HG02678 (cell line): Measurements from ENCODE around the gene AGBL1.

Experiments
- ATAC-seq: cut with Tn5 transposase; IDR thresholded peaks from one replicate; pipeline ENCODE4 v1.9.1; 2021; ENCODE audit warnings: mild to moderate bottlenecking, moderate library complexity; ENCODE audit not compliant: unreplicated experiment

AGBL1 gene

DNA sequence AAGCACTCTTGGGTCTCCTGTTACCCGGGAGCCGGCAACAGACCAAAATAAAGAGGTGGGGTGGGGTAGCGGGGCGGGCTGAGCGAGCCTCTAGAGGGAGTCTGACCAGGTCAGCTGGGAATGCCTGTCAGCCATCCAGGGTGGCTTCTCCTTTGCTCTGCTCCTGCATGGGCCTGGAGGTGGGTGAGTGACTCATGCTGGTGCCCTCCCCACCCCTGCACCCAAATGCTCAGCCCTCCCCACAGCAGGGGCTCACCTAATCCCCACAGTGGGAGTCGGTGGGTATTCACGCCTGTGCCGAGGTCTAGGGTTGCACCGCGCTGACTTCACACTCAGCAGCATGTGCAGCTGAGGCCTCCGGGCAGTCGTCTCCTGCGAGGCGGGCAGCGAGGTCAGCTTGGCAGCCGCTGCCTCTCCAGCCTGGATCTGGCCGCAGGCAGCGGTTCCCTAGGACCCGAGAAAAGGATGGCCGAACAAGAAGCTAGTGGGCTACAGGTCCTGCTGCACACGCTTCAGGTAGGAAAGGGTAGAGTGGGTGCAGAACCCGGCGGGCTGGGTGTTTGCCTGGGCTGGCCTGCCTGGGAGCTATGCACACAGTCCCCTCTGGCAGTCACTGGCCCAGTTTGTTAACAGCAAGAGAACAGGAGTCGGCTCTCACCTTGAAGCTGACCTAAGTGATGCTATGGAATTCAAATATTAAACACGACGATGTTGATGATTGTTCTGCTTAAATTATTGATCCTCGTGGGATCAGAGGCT is at the start of gene AGBL1:
Gene AGBL1 (plus strand): TSS at position 364 of the 759 bp plus-strand sequence.
- no peak for ATAC-seq

DNA sequence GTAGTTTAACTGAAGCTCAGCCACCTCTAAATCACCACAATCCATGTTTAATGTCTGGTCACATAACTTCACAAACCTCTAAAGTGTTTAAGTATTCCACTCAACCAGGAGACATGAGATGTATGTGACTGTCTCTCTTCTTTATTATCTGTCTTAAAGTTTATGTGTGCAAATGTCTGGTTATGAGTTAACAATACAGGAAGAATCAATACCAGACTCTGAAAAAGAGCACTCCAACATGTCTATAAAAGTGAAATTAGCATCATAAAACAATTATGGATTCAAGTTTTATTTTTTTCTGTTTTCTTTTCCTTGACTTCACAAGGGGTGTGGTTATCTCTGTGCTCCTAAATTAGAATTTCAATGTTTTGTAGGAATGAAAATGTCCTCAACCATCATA is 44.8 kb upstream of the AGBL1 start:
- ATAC-seq, result no peak

- no peak for ATAC-seq
Measured at GRCh38 chr15:86036243-86036642, 43.4 kb upstream of the AGBL1 start.

DNA sequence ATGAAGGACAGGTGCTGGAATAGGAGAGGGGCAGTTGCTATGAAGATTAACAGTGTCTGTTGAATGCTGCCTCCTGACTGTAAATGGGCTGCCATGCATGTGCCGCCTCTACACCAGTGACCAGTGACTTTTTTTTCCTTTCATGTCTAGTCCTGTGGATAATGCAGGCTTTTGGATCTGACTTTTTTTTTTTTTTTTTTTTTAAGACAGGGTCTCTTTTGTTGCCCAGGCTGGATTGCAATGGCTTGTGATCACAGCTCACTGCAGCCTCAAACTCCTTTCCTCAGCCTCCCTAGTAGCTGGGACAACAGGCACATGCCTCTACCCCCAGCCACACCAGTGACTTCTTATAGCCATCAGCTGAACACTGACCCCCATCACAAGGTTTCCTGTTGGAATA is 41.2 kb upstream of the AGBL1 start:
- no peak for ATAC-seq

GRCh38 chr15:86040356-86041033 is 39.2 kb upstream of the AGBL1 start:
- no peak for ATAC-seq

DNA sequence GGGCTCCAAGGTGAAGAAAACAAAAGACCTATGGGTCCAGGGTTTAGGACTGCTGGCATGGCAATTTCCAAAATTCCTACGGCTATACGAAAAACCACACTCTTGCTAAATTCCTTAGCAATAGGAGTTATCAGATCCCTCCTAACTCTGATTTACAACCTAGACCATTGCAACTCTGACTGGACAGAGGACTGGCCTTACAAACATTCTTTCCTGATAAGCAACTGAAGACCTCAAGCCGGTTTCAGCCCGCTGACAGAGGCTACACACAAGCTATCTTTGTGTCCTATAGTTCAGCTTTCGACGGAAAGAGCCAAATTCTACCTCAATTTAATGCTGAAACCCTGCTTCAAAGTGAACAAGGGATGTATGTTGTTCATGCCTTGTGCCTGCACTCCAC is 38.3 kb upstream of the AGBL1 start:
- no peak for ATAC-seq

DNA sequence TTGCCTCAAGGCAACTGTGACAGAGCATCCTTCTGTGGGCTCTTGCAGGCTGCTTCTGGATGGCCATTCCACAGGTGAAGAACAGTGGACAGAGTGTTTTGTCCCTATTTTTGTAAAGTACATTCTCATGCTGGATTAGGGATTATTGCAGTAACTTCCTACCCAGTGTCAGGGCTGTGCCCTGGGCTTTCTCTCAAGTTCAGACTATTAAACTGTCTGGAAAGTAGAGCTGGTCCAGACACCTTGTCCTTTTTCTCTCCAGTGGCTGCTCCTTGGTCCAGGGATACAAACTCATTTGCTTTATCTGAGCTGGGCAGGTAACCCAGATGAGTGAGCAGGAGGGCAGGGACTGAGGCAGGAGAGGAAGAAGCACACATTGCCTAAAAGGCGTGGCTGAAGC is 37.4 kb upstream of the AGBL1 start:
- no peak for ATAC-seq

GRCh38 chr15:86044981-86045380 is 34.7 kb upstream of the AGBL1 start:
- ATAC-seq, result no peak

- ATAC-seq, result no peak
Measured at GRCh38 chr15:86054338-86054737, 25.3 kb upstream of the AGBL1 start.

DNA sequence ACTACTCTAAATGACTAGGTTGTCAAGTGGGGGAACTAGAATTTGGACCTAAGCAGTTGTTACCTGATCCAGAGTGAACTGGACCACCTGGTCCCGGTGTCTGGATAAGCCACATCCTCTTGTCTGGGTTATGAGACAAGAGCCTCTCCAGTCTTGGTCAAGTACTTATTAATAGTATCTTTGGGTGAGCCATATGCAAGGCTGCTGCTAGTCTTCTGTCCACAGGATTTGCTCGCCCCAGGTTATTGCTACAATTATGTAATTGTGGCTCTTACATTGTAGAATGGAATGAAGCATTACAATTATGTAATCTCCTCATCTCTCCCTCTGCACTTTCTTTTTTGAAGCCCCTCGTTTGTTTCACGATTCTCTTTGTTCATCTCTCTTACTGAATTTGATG is 24.0 kb upstream of the AGBL1 start:
- ATAC-seq, result no peak

DNA sequence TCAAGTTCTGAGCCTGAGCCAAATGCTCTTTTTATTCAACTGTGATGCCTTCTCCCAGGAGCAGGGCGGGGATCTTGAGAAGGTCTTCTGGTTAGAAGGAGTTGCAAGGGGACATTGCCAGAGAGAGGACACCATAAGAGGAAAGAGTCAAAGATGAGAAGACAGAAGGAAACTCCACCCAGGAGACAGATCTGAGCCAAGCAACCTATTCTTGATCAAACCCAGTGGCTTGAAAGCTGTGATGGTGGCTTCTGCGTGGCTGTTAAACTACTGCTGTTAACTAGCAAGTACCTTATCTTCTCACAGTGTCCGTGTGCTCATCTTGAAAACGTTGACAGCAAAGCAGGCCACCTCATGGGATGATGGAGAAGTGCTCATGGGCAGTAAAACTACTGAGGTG is 19.8 kb upstream of the AGBL1 start:
- ATAC-seq, result no peak

DNA sequence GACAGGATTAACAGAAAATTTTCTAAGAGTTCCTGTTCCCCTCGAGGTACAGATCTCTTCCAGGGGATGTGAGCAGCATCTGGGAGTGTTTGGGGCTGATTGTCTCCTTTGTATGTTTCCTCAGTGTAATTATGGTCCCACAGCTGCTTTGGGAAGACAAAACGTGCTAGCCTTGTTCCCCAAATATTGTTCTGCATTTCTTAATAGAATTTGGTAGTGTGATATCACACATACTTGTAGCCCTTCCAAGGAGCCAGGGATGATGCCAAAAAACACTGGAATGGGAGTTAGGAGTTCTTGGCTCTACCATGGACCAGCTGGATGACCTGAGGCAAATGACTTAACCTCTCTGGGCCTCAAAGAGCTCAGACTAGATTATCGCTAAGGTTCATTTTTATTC is 19.0 kb upstream of the AGBL1 start:
- ATAC-seq, result no peak

- no peak for ATAC-seq
Measured at GRCh38 chr15:86061581-86061980, 18.1 kb upstream of the AGBL1 start.

GRCh38 chr15:86062646-86063243 is 16.9 kb upstream of the AGBL1 start:
- ATAC-seq, result no peak

DNA sequence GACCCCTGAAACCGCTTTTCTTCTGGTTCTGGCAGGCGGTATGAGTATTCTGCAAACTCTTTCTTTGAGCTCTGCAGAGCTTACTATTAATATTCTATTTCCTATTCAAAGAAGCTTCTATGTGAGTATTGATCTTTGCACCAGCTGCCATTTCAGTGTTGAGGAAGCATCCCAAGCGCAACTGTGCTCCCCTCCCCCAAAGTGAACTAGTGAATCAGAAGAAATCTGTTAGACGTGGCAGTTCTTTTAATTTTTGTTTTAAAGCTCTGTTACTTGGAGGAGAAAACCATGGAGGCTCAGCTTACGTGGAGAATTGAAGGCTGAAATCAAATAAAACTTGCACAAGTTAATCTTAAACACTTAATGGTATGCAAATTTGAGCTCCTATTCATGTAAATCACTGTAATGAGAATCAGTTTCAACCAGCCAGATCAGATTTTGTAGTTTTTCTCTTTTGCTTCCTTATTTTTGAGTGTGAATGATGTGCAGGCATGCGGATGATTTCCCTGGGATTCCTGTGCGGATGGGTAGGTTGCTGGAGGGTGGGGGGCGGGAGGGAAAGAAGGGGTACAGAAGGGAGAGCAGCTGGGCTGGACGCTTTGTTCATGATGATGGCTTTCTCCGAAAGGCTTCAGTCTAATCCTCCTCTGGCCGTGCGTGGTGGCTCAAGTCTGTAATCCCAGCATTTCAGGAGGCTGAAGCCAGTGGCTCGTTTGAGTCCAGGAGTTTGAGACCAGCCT is 16.1 kb upstream of the AGBL1 start:
- no peak for ATAC-seq

GRCh38 chr15:86064326-86064725 is 15.3 kb upstream of the AGBL1 start:
- no peak for ATAC-seq

GRCh38 chr15:86066174-86066834 is 13.4 kb upstream of the AGBL1 start:
- ATAC-seq, result no peak

DNA sequence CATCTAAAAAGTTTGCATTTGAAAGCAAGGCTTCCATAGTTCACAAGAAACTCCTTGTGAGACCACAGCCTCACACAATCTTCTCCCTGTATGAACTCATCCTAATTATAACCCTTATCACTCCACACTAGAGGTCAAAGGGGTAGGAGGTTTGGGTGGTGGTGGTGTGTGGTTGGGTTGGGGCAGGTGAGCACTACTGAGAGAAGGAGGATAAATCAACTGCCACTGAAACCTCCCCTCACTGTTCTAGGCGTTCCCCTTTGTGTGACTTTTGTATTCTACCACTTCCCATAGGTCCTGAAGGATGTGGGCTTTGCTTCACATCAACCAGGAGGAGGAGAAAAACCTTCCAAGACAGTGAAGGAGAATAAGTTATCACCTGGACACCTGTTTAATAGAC is 6.4 kb upstream of the AGBL1 start:
- ATAC-seq, result no peak

GRCh38 chr15:86076468-86076867 is 3.2 kb upstream of the AGBL1 start:
- no peak for ATAC-seq

DNA sequence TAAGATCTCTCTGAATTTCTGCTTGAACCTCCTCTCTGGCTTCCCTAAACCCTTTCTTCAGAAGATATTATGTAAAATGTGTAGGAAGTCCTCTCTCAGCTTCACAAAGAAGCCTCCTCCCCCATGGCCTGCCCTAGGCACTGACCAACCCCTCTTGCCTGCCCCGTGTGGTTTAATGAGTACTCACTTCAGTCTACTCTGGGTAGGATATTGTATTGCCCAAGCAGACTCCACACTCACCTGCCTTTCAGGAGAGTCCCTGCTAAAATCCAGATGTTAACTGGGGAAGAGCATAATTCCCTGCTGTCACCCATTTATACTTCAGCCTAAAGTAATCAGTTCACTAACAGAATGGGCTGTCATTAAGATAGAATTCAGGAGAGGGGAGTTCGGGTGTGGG is 2.6 kb upstream of the AGBL1 start:
- no peak for ATAC-seq

GRCh38 chr15:86080302-86080701 is 631 bp downstream of the AGBL1 start:
- ATAC-seq, result no peak
